ENCODE data around the gene RNF224.

- TF ChIP-seq, protein P1, sequence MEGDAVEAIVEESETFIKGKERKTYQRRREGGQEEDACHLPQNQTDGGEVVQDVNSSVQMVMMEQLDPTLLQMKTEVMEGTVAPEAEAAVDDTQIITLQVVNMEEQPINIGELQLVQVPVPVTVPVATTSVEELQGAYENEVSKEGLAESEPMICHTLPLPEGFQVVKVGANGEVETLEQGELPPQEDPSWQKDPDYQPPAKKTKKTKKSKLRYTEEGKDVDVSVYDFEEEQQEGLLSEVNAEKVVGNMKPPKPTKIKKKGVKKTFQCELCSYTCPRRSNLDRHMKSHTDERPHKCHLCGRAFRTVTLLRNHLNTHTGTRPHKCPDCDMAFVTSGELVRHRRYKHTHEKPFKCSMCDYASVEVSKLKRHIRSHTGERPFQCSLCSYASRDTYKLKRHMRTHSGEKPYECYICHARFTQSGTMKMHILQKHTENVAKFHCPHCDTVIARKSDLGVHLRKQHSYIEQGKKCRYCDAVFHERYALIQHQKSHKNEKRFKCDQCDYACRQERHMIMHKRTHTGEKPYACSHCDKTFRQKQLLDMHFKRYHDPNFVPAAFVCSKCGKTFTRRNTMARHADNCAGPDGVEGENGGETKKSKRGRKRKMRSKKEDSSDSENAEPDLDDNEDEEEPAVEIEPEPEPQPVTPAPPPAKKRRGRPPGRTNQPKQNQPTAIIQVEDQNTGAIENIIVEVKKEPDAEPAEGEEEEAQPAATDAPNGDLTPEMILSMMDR (optimal IDR thresholded peaks at IDR 0.05 in 1 of 3, IDR thresholded peaks at IDR 0.05 in 1 of 3, conservative IDR thresholded peaks at IDR 0.05 in 1 of 3; ENCODE audit: extremely low read depth in 1 of 3, insufficient read depth in 2 of 3, low read length in 3 of 3), result no peak
- TF ChIP-seq EZH2 (IDR thresholded peaks at IDR 0.05; ENCODE audit: low read length), result no peak
Observed at GRCh38 chr9:137227853-137228505, 677 bp downstream of the RNF224 start.
